ENCODE measurements around the gene NOD2.

GRCh38 chr16:50645563-50646220 lies 47.7 kb upstream of the NOD2 start:
- no peak for TF ChIP-seq CTCF (conservative IDR thresholded peaks at IDR 0.05; ENCODE audit: low read depth, low read length)
- TF ChIP-seq EZH2 (IDR thresholded peaks at IDR 0.05; ENCODE audit: low read length, unreplicated experiment): no peak
- no peak for TF ChIP-seq EZH2phosphoT487 (IDR thresholded peaks at IDR 0.05; ENCODE audit: borderline replicate concordance, low read length)

Measured in PC-3 (cell line).